B cell (primary cell): ENCODE data around the gene HIVEP1.

ENCODE experiments used
- CTCF ChIP-seq: fragments of 200-600 bp; IDR thresholded peaks from one replicate; pipeline ENCODE4 v1.8.0; 2022; ENCODE audit warnings: antibody characterized with exemption, mild to moderate bottlenecking
- EZH2 ChIP-seq: IDR thresholded peaks from 2 replicates; pipeline ENCODE4 v1.6.1; 2012; ENCODE audit warnings: borderline replicate concordance, low read depth, mild to moderate bottlenecking, moderate library complexity, low read length; ENCODE audit not compliant: insufficient read depth, poor library complexity, severe bottlenecking

DNA sequence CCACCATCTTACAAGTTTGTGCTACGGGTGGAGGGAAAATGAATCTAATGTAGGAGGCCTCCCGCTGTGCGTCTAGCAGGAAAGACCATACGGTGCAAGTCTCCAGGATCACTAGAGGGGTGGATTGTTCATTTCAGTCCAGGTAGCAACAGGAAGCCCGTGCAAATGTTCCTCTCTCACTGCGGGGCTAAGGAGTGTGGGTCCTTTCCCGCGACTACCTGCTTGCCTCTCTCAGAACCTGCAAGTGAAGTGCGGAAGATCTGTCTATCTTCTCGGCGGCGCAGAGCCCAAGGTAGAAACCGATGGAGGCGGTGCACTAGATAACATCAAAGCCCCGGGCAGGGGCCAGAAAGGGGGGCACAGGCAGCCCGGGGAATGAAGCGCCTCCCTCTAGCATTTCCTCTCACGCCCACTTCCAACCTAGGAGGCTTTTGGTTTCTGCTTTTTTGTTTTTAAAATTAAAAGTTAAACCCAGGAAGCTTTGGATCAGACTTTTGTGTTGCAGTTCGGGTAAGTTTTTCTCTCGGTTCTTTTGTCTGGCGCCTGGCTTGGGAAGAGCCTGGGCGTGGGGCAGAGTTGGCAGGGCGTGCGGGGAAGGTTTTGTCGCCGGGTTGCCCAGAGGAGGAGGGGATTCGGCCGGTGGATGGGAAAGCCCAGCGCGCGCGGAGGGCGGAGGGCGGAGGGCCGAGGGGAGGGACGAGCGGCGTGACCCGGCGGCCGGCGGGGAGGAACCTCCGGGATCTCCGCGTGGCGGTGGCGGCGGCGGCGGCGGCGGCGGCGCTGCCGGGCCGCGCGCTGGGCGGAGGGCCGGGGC is 3.5 kb upstream of the HIVEP1 start:
- TF ChIP-seq CTCF (no peak), EZH2 (no peak)
